Neural progenitor cell (in vitro differentiated cells): ENCODE measurements around the gene PPIA.

ENCODE experiments used
- CTCF ChIP-seq: fragments of 200-600 bp; sonication (generic); IDR thresholded peaks from 2 replicates; pipeline ENCODE4 v1.5.1; 2017; ENCODE audit warnings: antibody characterized with exemption, mild to moderate bottlenecking
- EZH2 ChIP-seq: fragments of 200-600 bp; sonication (generic); IDR thresholded peaks from 2 replicates; pipeline ENCODE4 v1.6.1; 2017; ENCODE audit warnings: antibody characterized with exemption, mild to moderate bottlenecking, moderate library complexity
- EZH2phosphoT487 ChIP-seq: fragments of 200-600 bp; sonication (generic); IDR thresholded peaks from 2 replicates; pipeline ENCODE4 v1.6.1; 2017; ENCODE audit warnings: antibody characterized with exemption

- no peak for TF ChIP-seq EZH2phosphoT487
- TF ChIP-seq EZH2: no peak
- TF ChIP-seq CTCF: no peak
These were observed 49.0 kb downstream of the PPIA start for GRCh38 chr7:44845451-44845850.
